ENCODE results near the gene CEP78.
A peak's percentile ranks its signal among the peaks of the same experiment; 100 is the strongest.

The CEP78 gene

DNA sequence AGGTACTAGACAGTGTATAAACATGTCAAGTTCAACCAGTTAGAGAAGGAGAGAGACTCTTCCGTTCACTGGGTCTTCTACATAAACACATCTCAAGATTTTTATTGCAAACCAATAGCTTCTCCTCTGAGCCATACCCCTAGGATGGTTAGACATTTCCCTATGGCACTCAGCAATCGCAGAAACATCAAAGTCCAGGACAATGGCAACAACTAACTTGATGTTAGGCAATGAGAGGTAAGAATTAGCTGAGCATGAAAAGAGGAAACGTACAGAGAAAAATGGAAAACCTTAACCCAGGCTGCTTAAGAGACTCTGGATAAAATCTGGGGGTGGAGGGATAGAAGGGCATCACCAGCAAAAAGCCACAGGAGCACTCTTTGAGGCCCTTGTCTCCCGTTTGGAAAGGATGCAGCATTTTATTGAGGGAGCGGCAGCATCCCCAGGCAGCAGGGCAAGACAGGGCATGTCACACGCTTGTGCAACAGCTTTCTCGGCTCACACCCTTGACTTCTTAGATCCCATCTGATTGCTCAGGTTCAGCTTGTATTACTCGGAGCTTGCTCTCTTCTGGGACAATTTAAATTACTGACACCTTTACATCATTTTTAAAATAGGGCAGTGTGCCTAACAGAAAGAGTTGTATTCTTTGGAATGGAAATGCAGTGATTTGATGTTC is 52.5 kb downstream of the CEP78 start:
- no peak for DNase-seq

DNA sequence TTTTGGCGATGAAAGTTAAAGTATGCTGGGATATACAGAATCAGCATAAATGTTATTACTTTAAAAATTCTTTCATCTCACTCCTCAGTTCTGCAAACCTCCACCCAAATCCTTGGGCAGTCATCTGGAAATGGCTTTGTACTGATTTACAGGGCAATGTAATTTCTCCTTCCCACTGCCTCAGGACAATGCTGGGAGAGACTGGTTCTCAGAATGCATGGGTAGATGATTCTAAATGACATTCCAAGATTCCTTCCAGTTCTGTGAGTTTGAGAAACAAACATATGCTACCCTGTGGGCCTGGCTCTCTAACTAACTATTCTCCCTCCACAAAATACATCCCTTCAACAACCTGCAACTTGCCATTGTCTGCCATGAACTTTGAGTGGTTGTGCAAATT is 53.6 kb downstream of the CEP78 start:
- no peak for DNase-seq

DNA sequence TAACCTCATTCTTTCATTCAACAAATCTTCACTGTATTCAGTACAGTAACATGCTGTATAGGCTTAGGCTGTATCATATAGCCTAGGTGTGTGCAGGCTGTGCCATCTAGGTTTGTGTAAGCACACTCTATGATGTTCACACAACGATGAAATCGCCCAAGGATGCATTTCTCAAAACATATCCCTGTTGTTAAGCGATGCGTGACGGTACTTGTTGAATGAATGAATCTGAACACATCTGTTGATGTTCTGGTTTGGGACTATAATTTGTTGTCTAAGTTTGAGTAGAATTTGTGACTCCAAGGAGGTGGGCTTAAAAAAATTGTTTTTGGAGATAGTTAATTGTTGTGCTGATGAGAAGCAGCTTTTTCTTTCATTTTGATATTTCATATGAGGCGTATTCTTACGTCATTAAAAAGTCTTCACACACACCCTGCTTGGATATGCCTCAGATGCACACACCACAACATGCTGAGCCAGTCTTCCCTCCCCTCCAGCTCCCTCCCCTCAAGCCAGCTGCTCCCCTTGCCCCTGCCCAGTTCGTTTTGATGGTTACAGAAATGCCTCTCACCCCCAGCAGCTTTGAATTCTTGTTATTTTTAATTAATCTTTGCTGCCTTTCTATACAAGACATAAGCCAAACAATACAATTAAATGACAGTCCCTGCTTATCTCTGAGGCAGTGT is 55.5 kb downstream of the CEP78 start:
- no peak for DNase-seq

DNA sequence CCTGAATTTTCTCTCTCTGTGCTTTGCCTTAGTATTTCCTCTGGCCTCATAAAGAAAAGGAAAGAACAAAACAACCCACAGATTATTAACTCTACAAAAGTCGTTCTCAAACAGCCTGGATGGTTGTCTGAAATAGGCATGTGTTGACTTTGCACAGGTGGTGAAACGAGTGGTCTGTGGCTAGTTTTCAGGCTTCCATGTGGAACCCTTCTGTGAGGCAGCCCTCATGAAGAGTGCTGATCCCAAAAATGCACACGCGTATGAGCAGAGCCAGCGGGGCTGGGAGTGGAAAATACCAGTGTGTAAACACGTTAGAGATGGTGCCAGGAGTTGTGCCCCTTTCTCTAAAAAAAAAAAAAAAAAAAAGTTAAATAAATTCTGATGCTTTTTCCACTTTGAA is 56.2 kb downstream of the CEP78 start:
- DNase-seq, result no peak

DNA sequence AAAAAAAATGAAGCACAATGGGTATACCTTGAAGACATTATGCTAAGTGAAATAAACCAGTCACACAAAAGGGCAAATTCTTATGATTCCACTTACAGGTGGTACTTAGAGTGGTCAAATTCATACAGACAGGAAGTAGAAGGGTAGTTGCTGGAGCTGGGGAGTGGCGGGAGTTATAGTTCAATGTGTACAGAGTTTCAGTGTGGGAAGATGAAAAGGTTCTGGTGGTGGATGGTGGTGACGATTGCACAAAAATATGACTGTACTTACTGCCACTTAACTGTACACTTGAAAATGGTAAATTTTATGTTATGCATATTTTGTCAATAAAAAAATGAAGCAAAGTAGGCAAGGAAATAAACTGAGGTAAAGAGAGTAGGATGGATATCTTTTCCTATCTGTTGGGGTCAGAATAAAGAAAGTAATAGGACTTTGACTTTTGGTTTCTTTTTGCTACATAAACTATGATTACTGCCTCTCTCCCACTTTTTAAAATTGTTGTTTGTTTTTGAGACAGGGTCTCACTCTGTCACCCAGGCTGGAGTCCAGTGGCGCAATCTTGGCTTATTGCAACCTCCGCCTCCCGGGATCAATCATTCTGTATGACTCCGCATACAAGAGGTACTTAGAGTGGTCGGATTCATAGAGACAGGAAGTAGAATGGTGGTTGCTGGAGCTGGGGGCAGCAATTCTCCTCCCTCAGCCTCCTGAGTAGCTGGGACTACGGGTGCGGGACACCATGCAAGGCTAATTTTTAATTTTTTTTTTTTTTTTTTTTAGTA is 57.0 kb downstream of the CEP78 start:
- DNase-seq, result no peak

DNA sequence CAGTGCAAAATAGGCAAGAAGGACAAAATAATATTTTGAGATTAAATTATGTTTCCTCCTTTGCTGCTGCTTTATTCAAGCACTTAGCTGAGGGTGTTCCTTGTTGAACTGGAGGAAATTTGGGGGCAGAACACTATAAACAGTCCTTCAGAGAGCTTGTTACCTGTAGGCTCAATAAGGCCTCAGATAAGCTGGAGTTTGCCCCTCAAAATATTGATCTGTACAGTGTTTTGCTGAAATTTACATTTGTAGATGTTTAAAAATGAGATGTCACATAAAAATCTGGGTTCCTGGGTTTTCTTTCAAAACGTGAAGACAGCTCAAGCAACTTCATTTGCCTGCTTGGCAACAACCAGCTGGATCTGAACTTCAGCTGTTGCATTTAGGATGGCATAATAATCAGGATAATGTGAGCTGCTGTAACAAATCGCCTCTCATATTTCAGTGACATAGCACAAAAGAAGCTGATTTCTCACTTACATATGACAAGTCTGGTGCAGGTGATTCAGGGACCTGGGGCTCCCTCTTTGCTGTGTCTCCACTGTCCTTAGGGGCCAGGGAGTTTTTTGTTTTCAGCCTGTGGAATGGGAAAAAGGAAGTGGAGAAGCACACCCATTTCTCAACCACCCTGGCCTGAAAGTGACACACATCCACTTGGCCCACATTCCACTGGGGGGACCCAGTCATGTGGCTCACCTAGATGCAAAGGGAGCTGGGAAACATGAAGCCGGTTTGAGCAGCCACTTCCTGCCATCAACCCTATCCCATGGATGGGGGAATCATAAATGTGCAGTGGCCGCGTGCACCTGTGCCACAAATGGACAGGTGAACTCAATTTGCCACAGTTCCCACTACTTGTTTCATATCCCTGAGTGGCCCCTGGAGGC is 58.7 kb downstream of the CEP78 start:
- peak; percentile 21 to 42 for DNase-seq

DNA sequence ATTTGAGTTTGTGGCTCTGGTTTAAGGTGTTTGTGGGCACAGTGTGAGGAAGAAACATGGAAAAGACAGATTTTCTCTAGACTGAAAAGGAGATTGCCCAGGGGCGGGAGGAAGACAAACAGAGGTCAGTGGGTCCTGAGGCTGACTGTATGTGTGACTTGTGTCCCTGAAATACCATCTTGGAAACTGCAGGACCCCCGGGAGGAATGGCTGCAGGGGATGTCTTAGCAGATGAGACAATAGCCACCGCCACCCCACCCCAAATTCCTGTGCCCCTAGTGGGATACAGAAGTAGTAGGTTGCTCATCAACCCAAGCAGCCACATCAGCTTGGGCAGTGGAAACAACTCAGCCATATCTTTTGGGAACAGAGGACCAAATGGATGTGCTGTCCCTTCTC is 59.3 kb downstream of the CEP78 start:
- DNase-seq, result no peak

DNA sequence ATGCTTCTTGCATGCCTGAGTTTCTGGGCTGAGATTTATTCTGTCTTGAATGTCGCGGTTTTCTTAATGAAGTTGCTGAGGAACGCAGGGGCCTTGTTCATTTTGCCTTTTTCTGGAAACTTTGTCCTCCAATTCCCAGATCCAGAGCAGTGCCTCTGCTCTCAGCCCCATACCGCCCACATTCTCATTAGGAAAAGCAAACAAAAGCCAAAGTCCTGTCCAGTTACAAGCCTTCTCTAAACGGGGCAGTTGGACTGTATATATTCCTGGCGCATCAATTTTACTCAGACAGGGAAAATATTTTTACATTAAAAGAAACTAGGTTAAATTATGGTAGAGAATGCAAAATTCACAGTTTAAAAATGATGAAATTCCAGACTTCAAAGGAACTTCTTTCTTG is 59.9 kb downstream of the CEP78 start:
- DNase-seq, result no peak

DNA sequence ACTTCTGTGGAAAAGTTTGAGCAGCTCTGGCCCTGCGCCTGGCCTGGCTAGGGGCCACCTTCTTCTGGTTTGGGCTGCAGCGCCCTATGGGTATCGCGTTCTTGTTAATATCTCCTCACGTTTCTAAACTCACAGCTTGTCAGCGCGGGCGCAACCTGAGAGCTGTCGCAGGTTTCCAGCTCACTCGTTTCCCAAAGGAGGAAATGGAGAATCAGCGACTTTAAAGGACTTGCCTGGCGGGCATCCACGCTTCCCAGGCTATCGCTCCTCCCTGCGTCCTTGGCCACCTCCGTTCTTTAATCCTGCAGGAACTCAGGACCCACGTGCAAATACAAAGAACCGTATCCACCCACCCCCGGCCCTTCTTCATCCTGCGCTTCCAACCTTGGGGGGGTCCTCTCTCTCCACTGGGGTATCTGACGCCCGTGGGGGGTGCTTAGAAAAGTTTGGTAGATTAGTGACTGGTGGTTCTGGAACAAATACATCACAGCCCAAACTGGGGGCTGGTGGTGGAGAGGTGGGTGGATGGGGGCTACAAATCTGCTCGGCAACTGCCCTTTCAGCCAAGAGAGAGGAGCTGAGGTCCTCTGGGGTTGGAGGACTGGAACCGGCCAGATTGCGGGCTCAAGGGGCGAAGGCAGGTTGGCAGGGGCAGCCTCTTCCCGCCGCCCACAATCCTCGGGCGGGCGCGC is 60.5 kb downstream of the CEP78 start:
- no peak for DNase-seq

DNA sequence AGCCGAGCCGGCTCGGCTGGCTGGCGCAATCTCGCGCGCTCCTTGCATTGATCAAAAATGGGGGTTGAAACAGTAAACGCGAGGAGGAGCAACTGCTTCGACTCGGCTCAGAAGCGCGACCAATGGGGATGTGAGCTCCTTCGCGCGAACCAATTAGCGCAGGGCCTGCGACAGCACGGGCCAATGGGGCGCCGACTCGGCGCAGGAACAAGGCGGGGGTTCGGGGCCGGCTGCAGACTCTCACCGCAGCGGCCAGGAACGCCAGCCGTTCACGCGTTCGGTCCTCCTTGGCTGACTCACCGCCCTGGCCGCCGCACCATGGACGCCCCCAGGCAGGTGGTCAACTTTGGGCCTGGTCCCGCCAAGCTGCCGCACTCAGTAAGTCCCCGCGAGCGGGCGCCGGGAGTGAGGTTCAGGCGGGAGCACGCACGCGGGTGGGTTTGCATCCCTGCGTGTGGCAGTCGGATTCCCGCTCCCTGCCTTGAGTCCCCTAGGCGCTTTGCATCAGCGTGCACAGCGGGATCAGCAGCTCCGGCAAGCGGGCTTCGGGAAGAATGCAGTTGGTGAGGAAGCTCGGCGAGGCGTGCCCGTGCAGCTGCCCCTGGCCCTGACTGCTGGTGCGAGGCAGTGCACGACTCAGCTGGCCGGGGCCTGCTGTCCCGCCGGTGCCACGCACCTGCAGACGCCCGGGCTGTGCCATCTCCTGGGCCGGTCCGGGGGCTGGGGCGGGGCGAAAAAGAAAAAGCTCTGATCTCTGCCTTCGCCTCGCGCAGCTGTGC is 61.2 kb downstream of the CEP78 start, which contains the start of gene PSAT1:
TSS of gene PSAT1 (plus strand) at position 233 of the 779 bp plus-strand sequence. CDS start at position 319, 86 bp downstream.
- DNase-seq, result peak; percentile 75 to 83

DNA sequence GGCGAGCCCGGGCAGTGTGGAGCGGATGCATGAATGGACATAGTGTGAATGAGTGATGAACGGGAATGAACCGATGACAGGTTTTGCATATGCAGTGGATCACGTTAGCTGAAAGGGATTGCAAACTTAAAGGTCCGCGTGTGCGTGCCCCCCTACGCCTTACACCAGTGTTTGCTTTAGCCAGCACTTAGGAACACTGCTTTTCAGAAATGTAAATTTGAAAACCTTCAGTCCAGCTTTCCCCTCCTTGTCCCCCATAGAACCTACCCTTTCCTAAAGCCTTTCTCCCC is 61.7 kb downstream of the CEP78 start:
- peak in 1 of 2 donors; percentile 21 for DNase-seq

DNA sequence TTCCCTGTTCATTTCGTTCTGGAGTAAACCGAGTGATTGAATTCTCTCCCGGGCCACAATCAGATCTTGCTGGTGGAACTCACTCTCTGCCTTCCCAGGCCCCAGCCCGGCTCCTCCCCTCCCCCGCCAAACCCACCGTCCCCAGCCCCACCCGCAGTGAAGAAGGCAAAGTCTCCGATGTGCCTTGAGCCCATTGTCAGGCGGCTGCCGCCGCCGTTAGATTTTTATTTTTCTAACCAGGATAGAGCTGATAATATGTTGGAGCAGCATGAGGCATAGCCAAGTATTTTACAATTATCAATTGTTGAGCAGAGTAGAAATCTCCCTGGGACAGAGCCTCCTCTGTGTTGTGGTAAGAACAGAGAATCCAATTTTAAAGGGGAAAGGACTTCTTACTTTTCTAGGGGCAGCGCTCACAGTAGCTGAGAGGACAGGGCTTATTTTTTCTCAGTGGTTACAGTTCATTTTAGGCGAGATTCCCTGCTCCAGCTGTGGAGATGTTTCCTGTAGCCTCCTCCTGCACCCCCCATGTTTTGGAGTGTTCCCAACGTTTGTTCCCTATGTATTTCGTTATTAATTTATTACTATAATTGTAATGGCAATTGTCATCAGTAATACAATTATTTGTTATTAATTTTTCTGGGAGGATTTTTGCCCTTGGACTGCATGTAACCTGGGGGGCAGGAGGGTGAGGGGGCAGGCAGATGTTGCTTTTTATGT is 62.3 kb downstream of the CEP78 start:
- no peak for DNase-seq

DNA sequence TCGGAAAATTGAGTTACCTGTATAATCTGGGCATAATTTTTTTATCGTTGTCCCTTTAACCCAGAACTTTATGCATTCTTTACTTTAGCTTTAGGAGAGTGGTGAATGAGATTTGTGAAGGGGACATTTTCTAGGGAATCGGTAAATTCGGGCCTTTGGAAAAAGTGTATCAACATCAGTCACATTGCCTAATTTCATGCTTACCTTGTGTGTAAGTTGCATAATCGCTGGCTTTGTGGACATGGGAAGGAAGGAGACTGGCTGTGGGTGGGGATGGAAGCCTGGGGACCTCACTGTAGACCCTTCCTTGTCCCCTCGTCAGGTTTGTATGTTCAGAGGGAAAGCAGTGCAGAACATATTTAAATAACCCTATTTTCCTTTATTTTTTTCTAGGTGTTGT is 64.3 kb downstream of the CEP78 start:
- DNase-seq, result no peak

DNA sequence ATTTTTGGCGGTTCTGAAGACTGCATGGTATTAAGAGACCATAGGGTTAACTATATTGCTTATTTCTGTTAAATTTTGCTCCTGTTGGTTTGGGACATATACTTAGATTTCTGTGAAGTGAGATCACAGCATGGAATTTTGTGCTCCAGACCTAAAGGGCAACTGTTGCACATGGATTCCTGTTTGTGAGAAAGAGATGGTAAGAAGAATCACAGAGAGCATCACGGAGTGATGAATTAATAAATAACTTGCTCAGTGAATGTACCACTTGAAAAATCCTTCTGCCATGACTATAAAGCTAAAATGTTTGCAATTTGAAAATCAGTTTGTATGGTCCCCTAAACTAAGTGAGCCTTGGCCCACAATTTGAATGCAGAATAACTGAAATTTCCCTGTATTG is 65.6 kb downstream of the CEP78 start:
- DNase-seq, result no peak

DNA sequence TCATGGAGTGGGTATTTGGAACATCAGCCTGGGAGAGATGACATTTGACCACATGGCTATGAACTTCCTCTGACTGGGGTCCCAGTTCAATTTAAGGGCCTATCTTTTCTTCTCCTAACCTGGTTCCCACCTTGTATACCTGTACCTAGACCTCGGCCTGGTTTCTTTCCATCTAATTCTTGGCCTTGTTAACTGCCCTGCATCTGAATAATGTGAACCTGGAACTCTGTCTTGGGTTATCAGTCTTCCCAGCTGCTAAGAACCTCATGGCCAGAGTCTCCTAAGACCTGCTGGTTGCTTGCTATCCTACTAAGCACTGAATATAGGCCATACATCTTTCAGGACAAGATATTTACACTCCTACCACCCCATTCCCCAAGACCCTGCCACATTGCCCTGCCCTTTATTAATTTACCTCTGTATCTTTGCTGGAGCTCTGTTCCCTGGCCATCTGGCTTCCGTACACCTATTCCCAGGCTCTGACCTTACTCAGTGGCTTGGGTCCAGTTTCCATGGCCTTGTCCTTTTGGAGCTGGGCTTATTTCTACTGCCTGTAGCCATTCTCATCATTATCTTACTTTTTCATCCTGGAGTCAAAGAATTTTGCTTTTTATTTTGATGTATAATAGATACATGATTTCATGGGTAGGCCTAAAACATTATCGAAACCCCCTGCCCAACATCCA is 67.6 kb downstream of the CEP78 start:
- DNase-seq, result no peak

DNA sequence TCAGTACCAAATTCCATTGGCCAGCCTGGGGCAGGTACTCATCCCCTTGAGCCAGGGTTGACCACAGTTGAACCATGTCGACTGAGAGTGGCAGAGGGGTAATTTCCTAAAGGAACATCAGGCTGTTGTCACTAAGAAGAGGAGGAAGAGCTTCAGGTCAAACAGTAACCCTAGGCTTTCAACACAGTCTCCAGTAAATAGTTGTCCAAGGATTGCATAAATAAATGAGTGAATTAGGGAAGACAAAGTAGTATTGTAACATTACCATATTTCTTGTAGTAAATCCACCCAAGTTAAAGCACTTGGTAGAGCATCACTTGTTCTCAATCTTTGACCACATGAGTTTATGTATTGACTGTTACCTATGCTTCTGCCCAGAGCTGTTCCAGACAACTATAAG is 68.5 kb downstream of the CEP78 start:
- peak; percentile 15 to 25 for DNase-seq

DNA sequence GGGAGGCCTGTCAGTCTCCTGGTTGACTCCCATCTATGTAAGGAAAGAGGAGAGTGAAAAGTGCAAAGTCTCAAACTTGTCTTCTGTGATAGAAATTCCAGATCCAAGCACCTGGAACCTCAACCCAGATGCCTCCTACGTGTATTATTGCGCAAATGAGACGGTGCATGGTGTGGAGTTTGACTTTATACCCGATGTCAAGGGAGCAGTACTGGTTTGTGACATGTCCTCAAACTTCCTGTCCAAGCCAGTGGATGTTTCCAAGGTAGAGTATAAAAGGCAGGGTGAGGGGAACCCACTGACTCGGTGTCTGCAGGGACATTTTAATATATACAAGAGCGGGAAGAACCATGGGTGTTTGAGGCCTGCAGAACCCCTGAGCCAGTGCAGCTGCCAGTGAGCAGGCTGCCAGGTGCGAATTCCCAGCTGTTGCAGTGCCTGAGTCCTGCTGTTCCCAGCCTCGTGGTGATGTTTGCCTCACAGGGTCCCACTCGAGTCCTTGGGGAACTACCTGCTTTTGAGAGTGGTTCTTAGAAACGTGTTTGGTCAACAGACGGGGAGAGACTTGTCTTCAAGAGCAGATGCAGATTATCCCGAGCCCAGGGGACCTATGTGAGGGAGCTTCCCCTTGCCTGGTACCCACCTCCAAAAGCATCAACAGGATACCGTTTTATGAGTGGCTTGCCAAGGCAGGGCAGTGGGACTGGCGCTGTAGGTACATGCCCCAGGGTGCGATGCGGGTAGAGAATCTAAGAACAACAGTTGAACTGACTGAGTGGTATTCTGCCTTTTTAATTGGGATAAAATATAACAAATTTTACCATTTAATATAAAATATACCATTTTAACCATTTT is 70.6 kb downstream of the CEP78 start:
- DNase-seq, result no peak

DNA sequence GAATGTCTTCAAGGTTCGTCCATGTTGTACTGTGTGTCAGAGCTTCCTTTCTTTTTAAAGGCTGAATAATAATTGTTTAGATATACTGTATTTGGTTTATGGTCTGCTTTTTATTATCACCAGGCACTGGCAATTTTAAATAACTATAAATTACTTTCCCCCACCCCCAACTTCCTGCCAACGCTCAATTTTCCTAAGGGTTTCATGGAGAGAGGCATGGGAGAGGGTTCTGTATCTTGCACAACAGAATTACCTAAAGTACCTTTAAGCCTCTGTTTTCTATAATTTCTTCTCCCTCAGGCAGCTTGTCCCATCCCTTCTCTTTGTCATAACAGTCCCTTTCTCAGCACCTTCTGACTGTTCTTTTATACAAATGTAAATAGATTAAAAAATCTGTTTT is 71.5 kb downstream of the CEP78 start:
- no peak for DNase-seq

DNA sequence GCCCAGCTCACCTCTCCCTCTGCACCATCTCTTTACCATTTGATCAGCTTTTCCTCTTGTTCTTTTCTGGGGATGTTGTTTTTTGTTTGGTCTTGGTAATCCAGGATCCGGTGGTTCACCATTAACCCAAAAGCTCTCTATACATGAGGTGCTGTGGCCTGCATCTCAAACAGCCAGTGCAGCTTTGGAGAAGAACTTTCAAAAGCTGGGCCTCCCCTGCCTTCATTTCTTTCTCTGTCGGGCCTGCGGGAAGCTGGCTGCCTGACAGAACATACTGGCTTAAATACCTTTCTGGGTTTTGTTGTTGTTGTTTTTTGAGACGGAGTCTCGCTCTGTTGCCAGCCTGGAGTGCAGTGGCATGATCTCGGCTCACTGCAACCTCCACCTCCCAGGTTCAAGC is 73.2 kb downstream of the CEP78 start:
- no peak for DNase-seq
